ENCODE measurements around the gene TEX50. TPM values are rescaled to one million over a fixed set of nuclear protein-coding genes. Genes with fewer than 3 reads are reported as not detected.

Gene TEX50
- total and polyA plus RNA-seq, 2 of the 8 experiments (the other 6 are each of a cell fraction or from before 2014, with no cell fraction given), result not detected

DNA sequence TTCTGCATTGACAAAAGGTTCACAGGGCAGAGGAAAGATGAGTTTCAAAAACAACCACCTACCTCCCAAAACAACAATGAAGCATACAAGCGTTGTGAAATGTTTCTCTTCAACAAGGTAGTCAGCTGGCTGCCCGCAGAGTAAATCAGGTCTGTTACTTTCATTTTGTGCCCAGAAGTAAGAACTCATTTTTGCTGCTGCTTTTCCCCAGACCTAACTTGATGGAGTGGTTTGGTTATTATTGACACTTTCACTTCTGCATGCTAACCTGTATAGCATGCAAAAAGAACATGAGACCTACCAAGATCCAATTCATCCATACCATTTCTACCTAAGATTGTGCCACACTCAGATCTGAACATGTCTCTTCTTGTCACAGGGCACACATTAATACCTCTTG is 33.5 kb upstream of the TEX50 start:
- no peak overlapping the region for H3K4me2 ChIP-seq (ENCODE audit: insufficient read depth in 1 of 2, low read depth in 2 of 2, low read length in 2 of 2)

More for the DNA sequence above, 33.5 kb upstream of the TEX50 start:
- 94% methylated on average over 2 of the region's 2 CpGs; no CpG with 5 or more reads in 1 of the 2 experiments for WGBS, 2 experiments (ENCODE audit: extremely low coverage in 1 of 2, insufficient coverage in 1 of 2, insufficient read length in 1 of 2, insufficient replicate concordance in 2 of 2, low coverage in 1 of 2, low lambda C conversion rate in 2 of 2, missing lambda C conversion rate in 1 of 2)
- Histone ChIP-seq H3K23ac (ENCODE audit: insufficient read length) (no peak overlapping the region), H2BK15ac (ENCODE audit: low read length) (no peak overlapping the region), H4K91ac (replicated peaks; ENCODE audit: insufficient read length, low read length) (no peak overlapping the region), H3K79me2 (ENCODE audit: control insufficient read depth in 1 of 2, insufficient read depth in 2 of 2, low read length in 2 of 2) (no peaks in the 10 kb centered on the region), H2AK5ac (ENCODE audit: low read depth, low read length) (no peak overlapping the region), H3K14ac (ENCODE audit: insufficient read length) (no peak overlapping the region), H4K20me1 (replicated peaks in 1 of 2; ENCODE audit: control insufficient read depth in 1 of 2, insufficient read depth in 2 of 2, low read length in 2 of 2) (no peaks in the 10 kb centered on the region), H4K8ac (ENCODE audit: extremely low read depth, insufficient read depth, low read length) (no peak overlapping the region), H2BK12ac (ENCODE audit: low read depth, low read length) (no peak overlapping the region), H3K56ac (replicated peaks; ENCODE audit: insufficient read length, low read depth, low read length) (no peak overlapping the region), H2AFZ (ENCODE audit: low read length) (no peak overlapping the region), H4K5ac (ENCODE audit: insufficient read length, low read depth, low read length) (no peak overlapping the region), H3K36me3 (ENCODE audit: control insufficient read depth in 2 of 4, insufficient read depth in 4 of 4, low read length in 3 of 4) (no peaks in the 10 kb centered on the region), H2BK5ac (ENCODE audit: low read depth, low read length) (no peak overlapping the region), H3K9me3 (ENCODE audit: insufficient read depth in 2 of 2, low read depth in 1 of 2, low read length in 1 of 2) (no peaks in the 10 kb centered on the region), H3K4ac (replicated peaks; ENCODE audit: insufficient read length, low read depth, low read length) (no peak overlapping the region), H3K27me3 (replicated peaks in 1 of 4; ENCODE audit: control insufficient read depth in 3 of 4, extremely low read depth in 1 of 4, insufficient read depth in 3 of 4, low read length in 3 of 4) (no peaks in the 10 kb centered on the region), H2BK20ac (ENCODE audit: low read length) (no peak overlapping the region), H3K18ac (ENCODE audit: extremely low read depth, low read length) (no peak overlapping the region), H3K9ac (replicated peaks in 1 of 4; ENCODE audit: extremely low read depth in 1 of 4, low read depth in 3 of 4, low read length in 3 of 4) (no peak overlapping the region), H3K79me1 (ENCODE audit: low read depth, low read length) (no peaks in the 10 kb centered on the region), H3K27ac (ENCODE audit: low read depth, low read length) (no peak overlapping the region), H3K4me1 (replicated peaks in 1 of 4; ENCODE audit: control insufficient read depth in 3 of 4, insufficient read depth in 4 of 4, low read length in 3 of 4) (no peaks in the 10 kb centered on the region), H2BK120ac (replicated peaks; ENCODE audit: low read depth, low read length) (no peak overlapping the region), H3K23me2 (ENCODE audit: low read depth, low read length) (no peaks in the 10 kb centered on the region), H3K4me3 (ENCODE audit: extremely low read depth in 1 of 4, insufficient read depth in 2 of 4, low read depth in 3 of 4, low read length in 4 of 4) (no peak overlapping the region)
- ChIA-PET CTCF (ENCODE audit: partially characterized antibody) (no interaction called here), POLR2A (ENCODE audit: partially characterized antibody) (no interaction called here)
- DNase-seq (ENCODE audit: low read depth in 1 of 2, low spot score in 2 of 2), result no peak
- no peak for TF ChIP-seq JUN (IDR thresholded peaks at IDR 0.05; ENCODE audit: low read depth, low read length)
- TF ChIP-seq TCF12 (IDR thresholded peaks at IDR 0.05; ENCODE audit: low read depth, low read length), result no peak
- no peak for TF ChIP-seq CEBPB (IDR thresholded peaks at IDR 0.05; ENCODE audit: low read depth, low read length)
- TF ChIP-seq POLR2A (IDR thresholded peaks at IDR 0.05; ENCODE audit: control extremely low read depth in 1 of 2, low read depth in 2 of 2, low read length in 2 of 2), result no peak
- TF ChIP-seq CREB1 (IDR thresholded peaks at IDR 0.05), result no peak
- no peak for TF ChIP-seq SP1 (IDR thresholded peaks at IDR 0.05; ENCODE audit: low read depth, low read length)
- TF ChIP-seq BCL11A (IDR thresholded peaks at IDR 0.05; ENCODE audit: low read depth in 2 of 2, low read length in 2 of 2), result no peak
- FAIRE-seq, result no peak

All from H1 (cell line).